ENCODE measurements around the gene AGAP1. TPM values are rescaled to one million over a fixed set of nuclear protein-coding genes. Genes with fewer than 3 reads are reported as not detected.
A peak's percentile ranks its signal among the peaks of the same experiment; 100 is the strongest.

Gene AGAP1
- total and polyA plus RNA-seq, 2 donors from 2014 or later, result 8.1 to 44.5 TPM

DNA sequence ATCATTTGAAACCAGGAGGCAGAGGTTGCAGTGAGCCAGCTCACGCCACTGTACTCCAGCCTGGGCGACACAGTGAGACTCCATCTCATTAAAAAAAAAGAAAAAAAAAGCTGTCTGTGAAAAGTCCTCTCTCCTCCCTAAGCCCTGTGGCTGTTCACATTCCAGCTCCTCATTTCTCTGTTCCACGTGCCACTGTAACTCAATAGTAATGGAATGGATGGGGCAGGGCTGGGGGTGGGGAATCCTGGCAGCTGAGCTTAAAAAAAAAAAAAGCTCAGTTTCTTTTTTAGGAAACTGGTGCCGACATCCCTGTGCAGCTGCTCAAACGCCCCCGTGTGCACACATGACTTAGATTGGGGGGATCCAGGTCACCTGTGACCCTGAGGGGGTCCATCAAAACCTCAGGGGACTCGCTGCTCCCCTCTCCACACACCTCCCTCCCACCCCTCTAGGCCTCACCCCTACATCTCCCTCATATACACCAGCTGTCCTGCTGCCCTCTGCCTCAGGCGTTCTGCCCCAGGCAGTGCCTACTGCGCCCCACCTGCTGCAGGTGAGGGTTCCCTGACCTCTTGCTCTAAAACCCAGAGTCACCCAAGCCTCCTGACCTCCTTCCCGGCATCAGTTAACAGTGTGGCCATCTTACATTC, 255.4 kb downstream of the AGAP1 start:
- TF ChIP-seq, protein P1, sequence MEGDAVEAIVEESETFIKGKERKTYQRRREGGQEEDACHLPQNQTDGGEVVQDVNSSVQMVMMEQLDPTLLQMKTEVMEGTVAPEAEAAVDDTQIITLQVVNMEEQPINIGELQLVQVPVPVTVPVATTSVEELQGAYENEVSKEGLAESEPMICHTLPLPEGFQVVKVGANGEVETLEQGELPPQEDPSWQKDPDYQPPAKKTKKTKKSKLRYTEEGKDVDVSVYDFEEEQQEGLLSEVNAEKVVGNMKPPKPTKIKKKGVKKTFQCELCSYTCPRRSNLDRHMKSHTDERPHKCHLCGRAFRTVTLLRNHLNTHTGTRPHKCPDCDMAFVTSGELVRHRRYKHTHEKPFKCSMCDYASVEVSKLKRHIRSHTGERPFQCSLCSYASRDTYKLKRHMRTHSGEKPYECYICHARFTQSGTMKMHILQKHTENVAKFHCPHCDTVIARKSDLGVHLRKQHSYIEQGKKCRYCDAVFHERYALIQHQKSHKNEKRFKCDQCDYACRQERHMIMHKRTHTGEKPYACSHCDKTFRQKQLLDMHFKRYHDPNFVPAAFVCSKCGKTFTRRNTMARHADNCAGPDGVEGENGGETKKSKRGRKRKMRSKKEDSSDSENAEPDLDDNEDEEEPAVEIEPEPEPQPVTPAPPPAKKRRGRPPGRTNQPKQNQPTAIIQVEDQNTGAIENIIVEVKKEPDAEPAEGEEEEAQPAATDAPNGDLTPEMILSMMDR (IDR thresholded peaks at IDR 0.05; ENCODE audit: borderline replicate concordance, extremely low read depth, insufficient read depth), result no peak
- intact Hi-C loops (cut with DNase I), result loop anchor here (10.0 kb wide), 1 partner anchor 154 kb away; no protein-coding TSS in a partner anchor
- Histone ChIP-seq H3K36me3 (ENCODE audit: control insufficient read depth in 2 of 3, insufficient read depth in 3 of 3, low read length in 3 of 3) (peaks cover 0 to 16% (median 7%) of the 10 kb centered on the region in 3 donors), H3K9me3 (ENCODE audit: control insufficient read depth in 2 of 3, insufficient read depth in 1 of 3, low read length in 3 of 3) (no peaks in the 10 kb centered on the region), H3K4me1 (ENCODE audit: control insufficient read depth in 2 of 3, insufficient read depth in 2 of 3, low read depth in 1 of 3, low read length in 3 of 3) (no peaks in the 10 kb centered on the region), H3K27ac (ENCODE audit: low read depth in 2 of 2, low read length in 2 of 2) (no peak overlapping the region), H3K9ac (ENCODE audit: low read length in 3 of 3) (no peak overlapping the region), H3K27me3 (ENCODE audit: control insufficient read depth, insufficient read depth, low read length) (no peaks in the 10 kb centered on the region), H3K4me3 (ENCODE audit: low read length in 3 of 3) (no peak overlapping the region)
- no peak for FAIRE-seq
- peak in 3 of 5 donors; percentile 29 to 53 (median 45) for DNase-seq

DNA sequence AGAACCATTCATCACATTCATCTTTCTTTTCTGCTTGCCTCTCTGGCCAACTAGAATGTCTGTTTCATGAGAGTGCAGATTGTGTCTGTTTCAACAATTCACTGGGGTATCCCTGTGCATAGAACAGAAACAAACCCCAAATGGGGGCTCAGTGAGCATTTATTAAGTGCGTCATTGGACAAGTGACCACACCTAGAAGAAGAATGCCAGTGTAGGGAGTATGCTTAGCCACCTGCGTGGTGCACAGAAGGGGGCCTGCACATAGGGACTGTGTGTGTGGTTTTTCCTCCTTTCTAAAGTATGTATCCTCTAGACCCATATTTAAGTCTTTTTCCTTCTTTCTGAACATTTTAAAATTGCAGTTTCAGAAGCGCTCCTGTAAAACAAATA, 255.9 kb downstream of the AGAP1 start:
- Histone ChIP-seq H3K36me3 (ENCODE audit: control insufficient read depth in 2 of 3, insufficient read depth in 3 of 3, low read length in 3 of 3) (peaks cover 0 to 12% (median 5%) of the 10 kb centered on the region in 3 donors), H3K9ac (ENCODE audit: low read length in 3 of 3) (no peak overlapping the region), H3K4me3 (ENCODE audit: low read length in 3 of 3) (no peak overlapping the region), H3K27ac (ENCODE audit: low read depth in 2 of 2, low read length in 2 of 2) (no peak overlapping the region), H3K27me3 (ENCODE audit: control insufficient read depth, insufficient read depth, low read length) (no peaks in the 10 kb centered on the region), H3K4me1 (ENCODE audit: control insufficient read depth in 2 of 3, insufficient read depth in 2 of 3, low read depth in 1 of 3, low read length in 3 of 3) (peaks cover 0 to 3% (median 0%) of the 10 kb centered on the region in 3 donors), H3K9me3 (ENCODE audit: control insufficient read depth in 2 of 3, insufficient read depth in 1 of 3, low read length in 3 of 3) (no peaks in the 10 kb centered on the region)
- TF ChIP-seq, protein P1 (IDR thresholded peaks at IDR 0.05; ENCODE audit: borderline replicate concordance, extremely low read depth, insufficient read depth), result no peak
- intact Hi-C loops (cut with DNase I), result loop anchor here (10.0 kb wide), 1 partner anchor 155 kb away; no protein-coding TSS in a partner anchor
- DNase-seq (no peak), FAIRE-seq (no peak)

DNA sequence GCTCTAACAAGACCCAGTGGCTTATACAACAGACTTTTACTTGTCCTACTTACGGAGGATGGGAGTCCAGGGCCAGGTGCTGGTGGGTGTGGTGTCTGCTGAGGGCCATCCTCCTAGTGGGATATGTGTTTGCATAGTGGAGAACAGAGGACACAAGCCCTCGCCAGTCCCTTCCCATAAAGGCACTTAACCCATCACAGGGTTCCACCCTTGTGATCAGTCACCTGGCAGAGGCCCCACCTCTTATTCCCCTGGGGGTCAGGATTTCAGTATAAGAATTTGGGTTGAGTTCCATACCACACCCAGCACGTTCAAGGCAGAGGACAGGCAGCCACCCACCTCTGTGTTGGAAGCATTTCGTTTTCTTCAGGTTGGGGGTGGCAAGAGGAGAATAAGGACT, 259.0 kb downstream of the AGAP1 start:
- TF ChIP-seq, protein P1 (IDR thresholded peaks at IDR 0.05; ENCODE audit: borderline replicate concordance, extremely low read depth, insufficient read depth), result no peak
- intact Hi-C loops (cut with DNase I), result no loop called here
- Histone ChIP-seq H3K36me3 (ENCODE audit: control insufficient read depth in 2 of 3, insufficient read depth in 3 of 3, low read length in 3 of 3) (peaks cover 0 to 12% (median 3%) of the 10 kb centered on the region in 3 donors), H3K4me3 (ENCODE audit: low read length in 3 of 3) (no peak overlapping the region), H3K9ac (ENCODE audit: low read length in 3 of 3) (no peak overlapping the region), H3K4me1 (ENCODE audit: control insufficient read depth in 2 of 3, insufficient read depth in 2 of 3, low read depth in 1 of 3, low read length in 3 of 3) (peaks cover 0 to 3% (median 0%) of the 10 kb centered on the region in 3 donors), H3K27ac (ENCODE audit: low read depth in 2 of 2, low read length in 2 of 2) (no peak overlapping the region), H3K9me3 (ENCODE audit: control insufficient read depth in 2 of 3, insufficient read depth in 1 of 3, low read length in 3 of 3) (no peaks in the 10 kb centered on the region), H3K27me3 (ENCODE audit: control insufficient read depth, insufficient read depth, low read length) (no peaks in the 10 kb centered on the region)
- FAIRE-seq (no peak), DNase-seq (no peak)

Data from kidney (tissue), 14 donors.